Progenitor cell of endocrine pancreas (in vitro differentiated cells): ENCODE results near the gene CD177. TPM values are rescaled to one million over a fixed set of nuclear protein-coding genes. Genes with fewer than 3 reads are reported as not detected.
"Not testable (repeated sequence)": the region's sequence is repeated elsewhere in the genome, so short reads cannot be mapped to it uniquely, and the experiment has no call there.

Source experiments
- DNase-seq: peaks from one replicate; pipeline ENCODE4 v3.0.0; 2021; ENCODE audit warnings: low spot score; ENCODE audit not compliant: unreplicated experiment
- H3K27ac Mint-ChIP-seq: 2 replicates; pipeline ENCODE4 v1.8.0; 2021; ENCODE audit warnings: mild to moderate bottlenecking, moderate library complexity, mixed read lengths
- H3K27me3 Mint-ChIP-seq: 2 replicates; pipeline ENCODE4 v1.8.0; 2021; ENCODE audit warnings: mixed read lengths
- H3K36me3 Mint-ChIP-seq: 2 replicates; pipeline ENCODE4 v1.8.0; 2022; ENCODE audit warnings: mixed read lengths; ENCODE audit not compliant: insufficient read depth
- H3K4me1 Mint-ChIP-seq: 2 replicates; pipeline ENCODE4 v1.8.0; 2021; ENCODE audit warnings: low read depth, mixed read lengths
- H3K4me3 Mint-ChIP-seq: 2 replicates; pipeline ENCODE4 v1.8.0; 2021; ENCODE audit warnings: low read depth, mild to moderate bottlenecking, moderate library complexity, mixed read lengths
- H3K9me3 Mint-ChIP-seq: 2 replicates; pipeline ENCODE4 v1.8.0; 2021; ENCODE audit warnings: low read depth, mixed read lengths
- total RNA-seq: library from RNA; stranded (reverse); gene quantifications from 2 replicates; pipeline ENCODE4 v1.2.1, GENCODE V29; 2021
- TF ChIP-seq, protein P1 (sequence below): fragments of 200-600 bp; sonication (generic); IDR thresholded peaks from one replicate; pipeline ENCODE4 v1.5.0; 2021; ENCODE audit warnings: antibody characterized with exemption, mild to moderate bottlenecking; ENCODE audit not compliant: unreplicated experiment

The CD177 gene
- total RNA-seq, 1 donor from 2014 or later: not detected

DNA sequence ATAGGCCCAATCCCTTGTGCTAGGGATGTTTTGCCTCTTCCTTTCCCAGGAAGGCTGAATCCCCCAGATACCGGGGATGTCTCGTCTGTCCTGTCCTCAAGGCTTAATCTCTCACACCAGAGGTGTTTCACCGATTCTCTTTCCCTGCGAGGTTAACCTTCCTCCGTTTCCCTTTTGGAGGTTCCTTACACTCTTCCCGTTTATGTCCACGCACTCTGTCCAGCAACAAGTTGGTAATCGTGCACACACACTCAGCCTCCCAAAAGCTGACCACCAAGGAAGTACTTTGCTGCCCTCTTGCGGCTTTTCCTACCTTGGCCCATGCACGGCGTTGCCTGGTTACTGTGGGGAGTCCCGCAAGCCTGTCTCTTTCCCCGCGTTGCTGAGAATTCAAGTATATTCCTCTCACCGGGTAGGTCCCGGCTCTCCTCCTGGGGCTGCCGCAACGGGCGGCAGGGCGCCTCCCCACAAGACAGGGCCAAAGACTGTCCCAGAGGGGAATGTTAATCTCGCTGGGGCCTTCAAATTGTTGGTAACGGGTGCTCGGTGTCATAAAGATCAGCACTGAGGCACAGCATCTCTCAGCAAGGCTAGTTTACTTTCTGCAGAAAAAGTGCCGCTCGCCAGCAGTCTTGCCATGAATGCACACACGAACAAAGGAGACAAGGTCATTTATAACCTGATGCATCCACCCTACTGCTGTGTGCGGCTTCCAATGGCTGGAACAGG lies 36.7 kb upstream of the CD177 start:
- TF ChIP-seq, protein P1, sequence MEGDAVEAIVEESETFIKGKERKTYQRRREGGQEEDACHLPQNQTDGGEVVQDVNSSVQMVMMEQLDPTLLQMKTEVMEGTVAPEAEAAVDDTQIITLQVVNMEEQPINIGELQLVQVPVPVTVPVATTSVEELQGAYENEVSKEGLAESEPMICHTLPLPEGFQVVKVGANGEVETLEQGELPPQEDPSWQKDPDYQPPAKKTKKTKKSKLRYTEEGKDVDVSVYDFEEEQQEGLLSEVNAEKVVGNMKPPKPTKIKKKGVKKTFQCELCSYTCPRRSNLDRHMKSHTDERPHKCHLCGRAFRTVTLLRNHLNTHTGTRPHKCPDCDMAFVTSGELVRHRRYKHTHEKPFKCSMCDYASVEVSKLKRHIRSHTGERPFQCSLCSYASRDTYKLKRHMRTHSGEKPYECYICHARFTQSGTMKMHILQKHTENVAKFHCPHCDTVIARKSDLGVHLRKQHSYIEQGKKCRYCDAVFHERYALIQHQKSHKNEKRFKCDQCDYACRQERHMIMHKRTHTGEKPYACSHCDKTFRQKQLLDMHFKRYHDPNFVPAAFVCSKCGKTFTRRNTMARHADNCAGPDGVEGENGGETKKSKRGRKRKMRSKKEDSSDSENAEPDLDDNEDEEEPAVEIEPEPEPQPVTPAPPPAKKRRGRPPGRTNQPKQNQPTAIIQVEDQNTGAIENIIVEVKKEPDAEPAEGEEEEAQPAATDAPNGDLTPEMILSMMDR: peak; percentile 6
- no peak for DNase-seq
- no peak overlapping the region for H3K27ac Mint-ChIP-seq
- no peak overlapping the region for H3K4me3 Mint-ChIP-seq
- H3K36me3 Mint-ChIP-seq: peaks cover 1% of the 10 kb centered on the region
- H3K9me3 Mint-ChIP-seq: peaks cover 37% of the 10 kb centered on the region
- no peaks in the 10 kb centered on the region for H3K27me3 Mint-ChIP-seq
- H3K4me1 Mint-ChIP-seq: no peaks in the 10 kb centered on the region

DNA sequence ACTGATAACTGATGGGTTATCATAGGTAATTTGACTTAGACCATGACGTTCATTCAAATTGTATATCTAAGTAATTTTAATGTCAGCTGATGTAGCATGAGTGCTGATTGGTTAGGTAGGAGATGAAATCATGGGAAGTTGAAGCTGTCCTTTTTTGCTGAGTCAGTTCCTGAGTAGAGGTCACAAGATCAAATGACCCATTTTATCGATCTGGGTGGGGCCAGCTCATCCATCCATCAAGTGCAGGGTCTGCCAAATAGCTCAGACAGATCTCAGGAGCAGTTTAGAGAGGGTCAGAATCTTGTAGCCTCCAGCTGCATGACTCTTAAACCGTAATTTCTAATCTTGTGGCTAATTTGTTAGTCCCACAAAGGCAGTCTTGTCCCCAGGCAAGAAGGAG lies 35.3 kb upstream of the CD177 start:
- H3K27me3 Mint-ChIP-seq: no peaks in the 10 kb centered on the region
- H3K9me3 Mint-ChIP-seq: peaks cover 32% of the 10 kb centered on the region
- no peak for DNase-seq
- no peaks in the 10 kb centered on the region for H3K4me1 Mint-ChIP-seq
- peaks cover 1% of the 10 kb centered on the region for H3K36me3 Mint-ChIP-seq
- TF ChIP-seq, protein P1: no peak
- no peak overlapping the region for H3K27ac Mint-ChIP-seq
- no peak overlapping the region for H3K4me3 Mint-ChIP-seq

DNA sequence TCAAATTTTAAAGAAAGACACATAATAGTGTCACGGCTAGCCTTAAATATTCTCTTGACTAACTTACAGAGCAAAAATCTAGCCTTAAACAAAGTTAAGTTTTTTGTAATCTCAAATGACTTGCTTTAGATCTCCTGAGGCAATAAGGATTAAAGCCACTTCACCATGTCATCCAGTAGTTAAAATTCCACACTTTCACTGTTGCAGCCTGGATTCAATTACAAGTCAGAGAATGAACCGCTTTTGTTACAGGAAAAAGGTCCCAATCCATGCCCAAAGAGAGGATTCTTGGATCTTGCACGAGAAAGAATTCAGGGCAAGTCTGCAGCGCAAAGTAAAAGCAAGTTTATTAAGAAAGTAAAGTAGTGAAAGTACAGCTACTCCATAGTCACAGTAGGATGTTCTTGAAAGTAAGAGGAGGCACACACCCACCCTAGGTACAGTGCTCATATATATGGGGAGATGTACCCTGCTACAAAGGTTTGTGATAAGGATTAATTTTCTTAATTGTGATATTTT lies 34.6 kb upstream of the CD177 start:
- Mint-ChIP-seq H3K4me1 (no peaks in the 10 kb centered on the region), H3K4me3 (no peak overlapping the region), H3K27ac (no peak overlapping the region), H3K36me3 (peaks cover 1% of the 10 kb centered on the region), H3K9me3 (peaks cover 32% of the 10 kb centered on the region), H3K27me3 (no peaks in the 10 kb centered on the region)
- TF ChIP-seq, protein P1: no peak
- no peak for DNase-seq

DNA sequence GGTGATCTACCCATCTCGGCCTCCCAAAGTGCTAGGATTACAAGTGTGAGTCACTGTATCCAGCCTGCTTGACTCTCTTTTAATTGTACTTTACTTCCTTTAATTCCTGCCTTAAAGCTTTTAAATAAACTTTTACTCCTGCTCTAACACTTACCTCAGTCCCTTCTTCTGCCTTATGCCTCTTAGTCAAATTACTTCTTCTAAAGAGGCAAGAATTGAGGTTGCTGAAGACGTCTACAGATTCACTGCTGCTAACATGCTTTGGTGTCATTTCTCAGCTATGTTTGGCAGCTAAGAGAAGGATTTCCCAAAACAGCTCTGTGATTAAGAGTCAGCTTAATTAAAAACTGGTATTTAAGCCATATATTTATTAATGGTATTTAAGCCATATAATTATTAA lies 32.9 kb upstream of the CD177 start:
- DNase-seq: no peak
- TF ChIP-seq, protein P1: no peak
- no peak overlapping the region for H3K27ac Mint-ChIP-seq
- peaks cover 18% of the 10 kb centered on the region for H3K9me3 Mint-ChIP-seq
- no peaks in the 10 kb centered on the region for H3K4me1 Mint-ChIP-seq
- H3K36me3 Mint-ChIP-seq: no peaks in the 10 kb centered on the region
- no peaks in the 10 kb centered on the region for H3K27me3 Mint-ChIP-seq
- no peak overlapping the region for H3K4me3 Mint-ChIP-seq

DNA sequence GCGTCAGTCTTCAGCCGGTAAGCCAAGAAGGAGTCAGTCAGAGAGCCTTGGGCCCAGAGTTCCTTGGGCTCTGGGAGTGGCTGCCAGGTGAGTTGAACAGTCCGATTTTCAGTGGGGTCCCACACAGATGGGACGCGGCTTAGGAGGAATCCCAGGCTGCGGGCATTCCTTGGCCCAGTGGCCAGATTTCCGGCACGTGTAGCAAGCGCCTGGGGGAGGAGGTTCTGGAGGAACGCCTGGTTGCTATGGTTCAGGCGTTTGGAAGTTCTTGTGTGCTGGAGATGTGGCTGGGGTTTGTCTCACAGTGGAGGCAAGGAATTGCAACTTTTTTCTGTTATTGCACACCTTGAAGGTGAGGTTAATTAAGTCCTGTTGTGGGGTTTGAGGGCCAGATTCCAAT lies 26.7 kb upstream of the CD177 start:
- DNase-seq, H3K36me3 Mint-ChIP-seq, H3K27me3 Mint-ChIP-seq, H3K4me1 Mint-ChIP-seq, H3K4me3 Mint-ChIP-seq, H3K27ac Mint-ChIP-seq: not testable (repeated sequence)
- H3K9me3 Mint-ChIP-seq: peaks cover 23% of the 10 kb centered on the region

DNA sequence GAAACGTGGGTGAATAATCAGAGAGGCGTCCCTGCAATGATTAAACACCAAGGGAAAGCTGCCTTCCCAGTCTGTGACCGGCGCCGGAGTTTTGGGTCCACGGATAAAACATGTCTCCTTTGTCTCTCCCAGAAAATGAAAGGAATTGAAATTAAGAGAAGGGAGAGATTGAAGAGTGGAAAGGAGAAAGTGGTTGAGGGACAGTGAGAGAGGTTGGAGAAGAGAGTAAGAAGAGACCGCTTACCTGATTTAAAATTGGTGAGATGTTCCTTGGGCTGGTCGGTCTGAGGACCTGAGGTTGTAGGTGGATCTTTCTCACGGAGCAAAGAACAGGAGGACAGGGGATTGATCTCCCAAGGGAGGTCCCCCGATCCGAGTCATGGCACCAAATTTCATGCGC lies 24.9 kb upstream of the CD177 start:
- H3K36me3 Mint-ChIP-seq, H3K27me3 Mint-ChIP-seq, H3K27ac Mint-ChIP-seq, DNase-seq, H3K4me3 Mint-ChIP-seq, H3K4me1 Mint-ChIP-seq: not testable (repeated sequence)
- peaks cover 26% of the 10 kb centered on the region for H3K9me3 Mint-ChIP-seq

DNA sequence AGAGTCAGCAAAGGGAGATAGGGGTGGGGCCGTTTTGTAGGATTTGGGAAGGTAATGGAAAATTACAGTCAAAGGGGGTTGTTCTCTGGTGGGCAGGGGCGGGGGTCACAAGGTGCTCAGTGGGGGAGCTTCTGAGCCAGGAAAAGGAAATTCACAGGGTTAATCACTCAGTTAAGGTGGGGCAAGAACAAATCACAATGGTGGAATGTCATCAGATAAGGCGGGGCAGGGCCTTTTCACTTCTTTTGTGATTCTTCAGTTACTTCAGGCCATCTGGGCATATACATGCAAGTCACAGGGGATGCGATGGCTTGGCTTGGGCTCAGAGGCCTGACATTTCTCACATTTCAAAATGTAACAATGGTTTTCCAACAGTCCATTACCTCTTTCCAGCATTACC lies 24.4 kb upstream of the CD177 start:
- H3K27ac Mint-ChIP-seq, H3K4me1 Mint-ChIP-seq, H3K4me3 Mint-ChIP-seq, DNase-seq, H3K36me3 Mint-ChIP-seq, H3K27me3 Mint-ChIP-seq: not testable (repeated sequence)
- H3K9me3 Mint-ChIP-seq: peaks cover 27% of the 10 kb centered on the region
